CD1c-positive myeloid dendritic cell (primary cell): ENCODE data around the gene TCF12.

Source experiments
- DNase-seq: peaks from one replicate; pipeline ENCODE4 v3.0.0-alpha.2; 2016; ENCODE audit errors: extremely low spot score

The TCF12 gene

DNA sequence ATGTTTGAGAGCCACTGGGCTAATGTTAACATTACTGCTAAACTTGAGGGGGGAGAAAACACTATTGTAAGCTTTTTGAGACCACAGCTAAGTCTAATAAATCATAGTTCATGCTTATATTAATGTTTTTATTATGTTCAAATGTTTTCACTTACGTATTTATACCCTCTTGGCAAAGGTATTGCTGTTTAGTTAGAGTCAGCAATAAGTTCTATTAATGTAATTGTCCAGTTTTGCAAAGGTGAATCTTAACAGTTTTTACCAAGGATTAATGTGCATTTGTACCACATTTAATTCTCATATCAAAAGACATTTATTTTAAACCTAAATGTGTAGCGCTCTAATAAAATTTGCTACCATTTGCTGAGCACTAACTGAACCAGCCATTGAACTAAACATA, 251.2 kb downstream of the TCF12 start:
- no peak for DNase-seq

DNA sequence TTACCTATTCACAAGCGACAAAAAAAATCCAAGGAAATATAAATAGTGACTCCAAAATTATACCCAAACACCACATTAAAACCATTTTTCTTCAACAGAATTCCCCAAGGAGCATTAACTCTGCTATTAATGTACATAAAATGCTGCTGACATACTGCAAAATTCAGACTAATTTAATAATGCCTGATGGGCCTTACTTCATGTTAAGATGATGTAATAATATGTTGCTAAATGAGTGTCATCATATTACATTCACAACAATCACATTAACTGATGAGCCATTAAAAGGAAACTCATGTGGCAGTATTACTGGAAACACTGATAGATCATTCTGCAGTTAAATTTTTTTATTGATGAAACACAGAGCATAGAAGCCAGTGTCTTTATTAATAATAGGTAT, 253.0 kb downstream of the TCF12 start:
- DNase-seq = no peak

DNA sequence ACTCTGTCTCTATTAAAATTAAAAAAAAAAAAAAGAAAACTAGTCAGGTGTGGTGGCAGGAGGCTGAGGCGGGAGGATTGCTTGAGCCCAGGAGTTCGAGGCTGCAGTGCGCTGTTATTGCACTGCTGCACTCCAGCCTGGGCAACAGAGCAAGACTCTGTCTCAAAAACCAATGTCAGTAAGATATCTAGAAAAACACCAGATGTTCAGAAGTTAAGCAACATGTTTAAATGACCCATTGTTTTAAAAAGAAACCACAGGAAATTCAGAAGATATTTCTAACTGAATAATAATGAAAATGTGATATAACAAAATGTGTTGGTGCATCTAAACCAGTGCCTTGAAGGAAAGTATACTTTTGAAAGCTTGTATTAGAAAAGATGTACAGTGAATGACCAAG, 254.5 kb downstream of the TCF12 start:
- DNase-seq = no peak

DNA sequence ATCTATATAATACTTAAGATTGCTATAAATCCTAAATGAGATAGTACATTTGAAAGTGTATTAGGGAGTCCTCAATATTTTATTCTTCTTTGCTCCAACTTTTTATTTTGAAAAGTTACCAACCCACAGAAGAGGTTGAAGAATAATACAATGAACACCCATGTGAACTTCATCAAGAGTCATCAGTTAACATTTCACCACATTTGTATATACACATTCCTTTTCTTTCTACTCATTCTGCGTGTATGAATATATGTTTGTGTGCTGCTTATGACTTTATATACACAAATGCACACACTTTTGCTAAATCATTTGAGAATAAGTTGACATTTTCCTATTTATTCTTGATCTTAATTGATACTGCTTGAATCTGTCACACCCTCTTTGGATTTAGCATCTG, 264.6 kb downstream of the TCF12 start:
- no peak for DNase-seq

DNA sequence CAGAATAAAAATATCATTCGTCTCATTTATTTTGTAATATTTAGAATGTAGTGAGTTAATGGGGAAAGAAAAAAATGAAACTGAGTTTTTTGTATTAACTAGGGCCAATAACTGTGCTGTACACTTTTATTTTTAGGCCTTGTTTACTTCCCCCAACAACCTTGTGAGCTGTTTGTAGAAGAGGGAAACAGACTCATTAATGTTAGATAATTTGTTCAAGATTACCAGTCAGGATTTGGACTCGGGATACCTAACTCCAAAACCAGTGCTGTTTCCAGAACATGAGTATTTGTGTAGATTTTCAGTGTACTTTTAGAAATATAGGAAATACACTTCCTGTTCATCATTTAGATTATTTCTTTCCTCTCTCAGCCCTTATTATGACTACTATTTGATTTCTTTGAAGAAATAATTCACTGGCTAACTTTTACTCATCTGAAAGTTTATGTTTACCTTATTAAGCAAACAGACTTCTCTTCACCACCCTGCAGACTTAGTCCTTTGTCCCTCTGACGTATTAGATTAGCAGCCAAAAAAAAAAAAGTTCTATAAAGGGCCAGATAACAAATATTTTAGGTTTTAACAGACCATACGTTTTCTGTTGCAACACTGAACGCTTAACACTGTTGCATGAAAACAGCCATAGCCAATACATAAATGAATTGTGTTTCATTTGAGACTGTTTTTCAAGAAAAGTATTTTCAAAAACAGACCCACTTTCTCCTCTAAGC, 265.3 kb downstream of the TCF12 start:
- DNase-seq = no peak

DNA sequence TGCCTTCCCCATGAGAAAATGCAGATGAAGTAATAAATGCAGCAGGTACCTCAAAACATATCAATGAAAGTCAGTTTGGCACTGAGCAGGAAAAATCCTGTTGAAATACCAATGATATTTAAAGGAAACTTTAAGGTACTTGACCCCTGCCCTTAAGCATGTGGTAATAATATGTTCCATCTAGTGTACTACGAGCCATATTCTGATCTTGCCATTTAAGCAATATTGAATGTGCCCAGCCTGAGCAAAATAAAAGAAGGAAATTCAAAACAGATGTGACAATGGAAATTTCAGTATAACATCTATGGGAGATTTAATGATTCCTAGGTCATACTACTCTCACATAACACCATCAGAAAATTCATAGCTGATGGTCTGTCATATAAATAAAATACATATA, 266.1 kb downstream of the TCF12 start:
- DNase-seq = no peak

DNA sequence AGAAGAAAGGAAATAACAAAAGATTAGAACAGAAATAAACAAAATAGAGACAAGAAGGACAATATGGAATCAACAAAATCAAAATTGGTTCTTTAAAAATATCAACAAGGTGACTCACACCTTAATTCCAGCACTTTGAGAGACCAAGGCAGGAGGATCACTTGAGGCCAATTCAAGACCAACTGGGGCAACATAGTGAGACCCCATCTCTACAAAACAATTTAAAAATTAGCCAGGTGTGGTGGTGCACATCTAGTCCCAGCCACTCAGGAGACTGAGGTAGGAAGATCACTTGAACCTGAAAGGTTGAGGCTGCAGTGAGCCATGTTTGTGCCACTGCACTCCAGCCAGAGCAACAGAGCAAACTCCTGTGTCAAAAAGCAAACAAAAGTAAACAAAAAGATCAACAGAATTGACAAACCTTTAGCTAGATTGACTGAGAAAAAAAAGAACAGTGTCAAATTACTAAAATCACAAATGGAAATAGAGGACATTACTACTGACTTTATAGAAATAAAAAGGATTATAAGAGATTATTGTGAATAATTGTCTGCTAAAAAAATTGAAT, 267.1 kb downstream of the TCF12 start:
- no peak for DNase-seq

DNA sequence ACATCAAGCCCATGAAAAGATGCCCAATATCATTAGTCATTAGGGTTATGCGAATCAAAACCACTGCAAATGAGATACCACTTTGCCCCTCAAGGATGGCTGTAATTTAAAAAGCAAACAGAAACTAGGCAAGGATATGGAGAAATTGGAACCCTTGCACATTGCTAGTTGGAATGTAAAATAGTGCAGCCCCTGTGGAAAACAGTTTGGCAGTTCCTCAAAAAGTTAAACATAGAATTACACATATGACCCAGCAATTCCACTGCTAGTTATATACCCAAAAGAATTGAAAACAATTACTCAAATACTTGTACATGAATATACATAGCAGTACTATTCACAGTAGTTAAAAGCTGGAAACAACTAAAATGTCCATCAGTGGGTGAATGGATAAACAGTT, 271.0 kb downstream of the TCF12 start:
- no peak for DNase-seq

DNA sequence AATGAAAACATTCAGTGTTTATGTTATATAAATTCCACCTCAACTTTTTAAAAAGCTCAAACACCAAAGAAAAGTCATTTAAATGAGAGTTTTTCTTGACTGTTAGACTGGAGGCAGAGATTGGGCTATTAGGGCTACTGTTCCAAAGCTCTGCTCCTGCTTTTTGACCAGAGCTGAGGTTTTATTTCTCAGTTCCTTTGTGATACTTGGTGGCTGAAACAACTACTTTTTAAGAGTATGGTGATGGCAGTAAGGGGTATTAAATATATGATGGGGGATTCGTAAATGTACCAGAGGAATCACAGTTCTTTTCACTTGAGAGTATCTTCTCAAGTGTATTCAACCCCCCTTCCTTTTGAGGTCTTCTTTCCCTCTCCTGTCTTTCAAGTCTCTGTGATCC, 271.8 kb downstream of the TCF12 start:
- no peak for DNase-seq

DNA sequence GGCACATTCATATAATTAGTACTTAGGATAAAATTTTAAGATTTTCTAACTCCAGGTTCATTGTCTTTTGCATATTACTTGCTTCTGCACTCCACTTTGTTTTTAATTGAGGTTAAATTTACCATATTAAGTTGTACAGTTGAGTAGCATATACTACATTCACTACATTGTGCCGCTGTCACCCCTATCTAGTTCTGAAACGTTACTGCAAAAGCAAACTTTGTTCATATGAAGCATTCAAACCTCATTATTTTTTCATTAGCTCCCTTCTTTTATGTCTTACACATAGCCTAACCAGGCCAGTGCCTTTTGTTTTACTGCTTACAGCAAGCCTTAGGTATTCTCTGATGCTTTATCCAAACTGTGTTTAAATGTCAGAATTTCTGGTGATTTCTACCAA, 274.7 kb downstream of the TCF12 start:
- no peak for DNase-seq

DNA sequence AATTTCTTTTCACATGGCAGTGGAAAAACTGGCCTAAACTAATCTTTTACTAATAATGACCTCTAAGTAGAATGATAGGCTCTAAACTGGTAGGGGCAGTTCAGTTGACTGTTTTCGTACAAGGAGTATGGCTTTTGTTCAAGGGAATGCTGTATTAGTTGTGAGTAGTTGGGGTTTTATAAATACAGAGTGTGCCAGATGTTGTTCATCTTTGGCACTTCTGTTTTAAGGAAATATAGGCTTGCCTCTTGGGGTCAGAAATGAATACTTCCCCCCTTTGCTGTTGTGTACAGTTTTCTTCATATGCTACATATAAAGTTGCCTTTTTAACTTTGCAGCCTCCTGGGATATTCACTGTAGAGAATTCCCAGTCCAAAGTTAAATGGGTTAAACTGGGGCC, 276.9 kb downstream of the TCF12 start:
- no peak for DNase-seq

DNA sequence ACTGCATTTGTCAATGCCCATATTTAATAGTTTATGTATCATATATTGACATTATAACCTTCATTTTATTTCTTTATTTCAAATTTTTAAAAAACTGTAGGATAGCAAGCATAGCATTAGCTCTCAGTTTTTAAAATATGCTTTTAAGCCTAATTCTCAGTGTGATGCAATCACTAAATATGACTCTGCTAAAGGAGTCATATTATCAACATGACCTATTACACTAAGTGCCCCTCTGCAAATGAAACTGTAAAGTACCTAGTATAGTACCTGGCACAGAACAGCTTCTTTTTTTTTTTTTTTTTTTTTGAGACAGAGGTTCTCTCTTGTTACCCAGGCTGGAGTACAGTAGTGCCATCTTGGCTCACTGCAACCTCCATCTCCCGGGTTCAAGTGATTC, 278.4 kb downstream of the TCF12 start:
- DNase-seq = no peak

DNA sequence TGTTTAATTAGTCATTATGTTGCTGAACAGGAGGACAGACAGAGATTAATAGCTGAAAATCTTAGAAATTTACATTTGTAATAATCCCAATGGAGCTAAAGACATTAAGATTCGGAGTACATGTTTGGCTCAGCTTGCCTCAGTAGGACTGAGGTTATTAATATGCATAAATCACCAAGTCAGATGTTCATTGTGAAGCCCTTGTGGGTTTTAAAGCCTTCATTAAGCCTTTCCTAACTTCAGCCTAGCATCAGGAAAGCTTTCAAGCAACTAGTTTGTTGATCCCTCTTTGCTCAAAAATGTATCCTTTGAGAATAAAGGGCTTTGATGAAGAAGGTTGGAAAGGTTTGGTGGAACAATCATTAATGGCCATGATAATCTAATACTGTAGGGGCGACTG, 279.7 kb downstream of the TCF12 start:
- DNase-seq = no peak

DNA sequence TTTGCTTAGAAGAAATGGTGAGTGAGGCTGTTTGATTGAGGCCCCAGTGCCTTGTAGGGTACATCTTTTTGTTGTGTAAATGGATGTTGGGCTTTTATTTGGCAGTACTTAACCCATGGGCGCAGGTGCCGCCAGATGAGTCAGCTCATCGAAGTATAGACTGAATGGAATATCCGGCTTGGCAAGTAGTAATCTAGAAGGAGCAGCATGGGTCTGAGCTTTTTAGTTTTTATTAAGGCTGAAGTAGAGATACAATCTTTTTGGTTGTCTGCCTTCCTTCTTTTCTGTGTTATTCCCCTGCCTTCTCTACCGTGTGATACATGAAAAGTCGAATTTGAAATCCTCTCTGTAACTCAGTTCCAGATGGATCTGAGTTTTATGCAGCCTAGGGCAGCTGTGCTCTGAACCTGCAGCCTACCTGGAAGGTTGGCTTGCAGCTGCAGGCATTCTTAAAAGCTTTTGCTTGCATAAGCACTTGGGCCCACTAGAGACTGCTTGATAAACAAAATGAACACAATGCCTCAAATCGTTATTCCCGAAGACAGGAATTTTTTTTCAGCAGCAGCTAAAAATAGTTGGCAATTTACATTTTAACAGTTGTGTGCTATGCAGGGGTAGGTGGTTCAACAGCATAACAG, 280.3 kb downstream of the TCF12 start:
- DNase-seq = no peak

DNA sequence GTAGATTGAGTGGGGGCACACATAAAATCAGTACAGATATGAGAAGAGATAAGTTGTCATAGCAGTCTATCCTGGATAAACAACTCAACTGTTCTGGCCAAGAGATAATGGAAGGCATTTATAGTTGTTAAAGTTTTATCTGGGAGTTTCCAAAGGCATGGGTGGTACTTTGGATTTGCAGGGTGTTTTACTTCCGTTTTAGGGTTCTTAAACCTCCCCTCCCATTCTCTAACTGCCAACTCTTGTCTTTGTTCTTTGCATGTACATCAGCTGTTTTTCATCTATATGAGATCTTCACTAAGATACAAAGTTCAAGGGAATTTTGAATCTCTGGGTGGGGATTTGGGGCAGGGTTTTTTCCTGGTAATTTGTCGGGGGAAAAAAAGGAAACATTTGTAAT, 283.1 kb downstream of the TCF12 start:
- DNase-seq = no peak

DNA sequence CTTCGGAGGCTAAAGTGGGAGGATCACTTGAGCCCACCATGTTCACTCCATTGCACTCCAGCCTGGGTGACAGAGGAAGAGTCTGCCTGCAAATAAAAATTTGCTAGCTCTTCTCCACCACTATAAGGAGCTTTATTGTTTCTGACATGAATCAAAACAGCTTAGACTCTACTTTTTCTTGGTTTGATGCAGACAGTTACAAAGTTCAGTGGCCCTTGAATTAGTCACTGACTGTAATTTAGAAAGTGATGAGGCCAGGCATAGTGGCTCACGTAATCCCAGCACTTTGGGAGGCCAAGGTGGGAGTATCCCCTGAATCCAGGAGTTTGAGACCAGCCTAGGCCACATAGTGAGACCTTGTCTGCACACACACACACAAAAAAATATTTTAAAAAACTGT, 285.5 kb downstream of the TCF12 start:
- no peak for DNase-seq

DNA sequence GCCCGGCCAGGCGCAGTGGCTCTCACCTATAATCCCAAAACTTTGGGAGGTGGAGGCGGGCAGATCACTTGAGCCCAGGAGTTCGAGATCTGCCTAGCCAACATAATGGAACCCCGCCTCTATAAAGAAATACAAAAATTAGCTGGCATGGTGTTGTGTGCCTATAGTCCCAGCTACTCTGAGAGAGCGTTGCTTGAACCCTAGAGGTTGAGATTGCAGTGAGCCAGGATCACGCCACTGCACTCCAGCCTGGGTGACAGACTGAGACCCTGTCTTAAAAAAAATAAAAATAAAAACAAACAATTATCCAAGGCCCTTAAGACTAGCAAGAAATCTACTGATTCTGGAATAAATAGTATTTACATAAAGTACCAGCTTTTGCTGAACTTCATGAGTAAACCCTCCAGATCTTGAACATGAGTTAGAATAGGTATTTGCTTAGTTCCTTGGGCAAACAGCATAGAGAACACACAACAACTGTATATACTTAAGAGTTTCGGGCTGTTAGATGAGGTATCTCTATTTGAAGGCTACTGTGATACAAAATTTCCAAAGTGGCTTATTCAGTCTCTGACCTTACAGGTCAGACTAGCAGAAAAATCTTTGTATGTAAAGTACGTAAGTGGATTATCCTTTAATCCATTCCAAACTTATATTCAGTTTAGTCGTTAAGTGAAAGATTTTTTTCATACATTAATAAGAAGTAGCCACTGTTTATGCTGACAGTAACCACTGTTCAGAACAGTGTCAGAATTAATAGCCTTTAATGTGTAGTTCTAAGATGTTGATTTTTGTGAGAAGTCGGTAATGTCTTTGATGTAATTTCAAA, 286.8 kb downstream of the TCF12 start:
- DNase-seq = no peak

DNA sequence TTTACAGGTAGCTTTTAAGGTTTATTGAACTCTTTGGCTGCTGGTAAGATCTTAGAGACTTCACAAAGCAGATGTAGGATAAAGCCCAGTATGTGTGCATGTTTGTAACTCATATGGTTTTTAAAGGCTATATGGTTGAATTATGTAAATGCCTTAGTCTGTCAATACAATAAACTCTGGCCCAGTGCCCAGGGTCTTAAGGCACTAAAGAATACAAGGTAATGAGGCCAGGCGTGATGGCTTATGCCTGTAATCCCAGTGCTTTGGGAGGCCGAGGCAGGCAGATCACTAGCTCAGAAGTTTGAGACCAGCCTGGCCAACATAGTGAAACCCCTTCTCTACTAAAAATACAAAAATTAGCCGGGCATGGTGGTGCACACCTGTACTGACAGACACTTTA, 287.6 kb downstream of the TCF12 start:
- no peak for DNase-seq

DNA sequence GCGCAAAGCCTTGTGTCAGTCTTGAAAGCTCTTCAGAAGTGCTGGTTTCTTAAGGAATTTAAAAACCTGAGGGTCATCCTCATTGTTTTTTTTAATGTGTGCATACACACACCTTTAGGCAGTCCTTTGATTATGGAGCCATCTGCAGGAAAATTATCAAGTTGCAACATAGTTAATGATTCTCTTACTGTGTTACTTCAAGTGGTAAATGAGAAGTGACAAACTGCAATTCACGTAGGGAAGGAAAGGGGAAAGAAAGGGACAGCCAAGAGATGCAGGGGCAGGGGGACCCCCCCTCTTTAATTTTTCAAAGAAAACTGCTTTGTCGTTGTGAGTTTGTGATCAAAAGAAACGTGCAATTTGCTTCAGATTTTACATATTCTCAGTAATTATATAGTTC, 295.4 kb downstream of the TCF12 start:
- DNase-seq = peak; percentile 29

DNA sequence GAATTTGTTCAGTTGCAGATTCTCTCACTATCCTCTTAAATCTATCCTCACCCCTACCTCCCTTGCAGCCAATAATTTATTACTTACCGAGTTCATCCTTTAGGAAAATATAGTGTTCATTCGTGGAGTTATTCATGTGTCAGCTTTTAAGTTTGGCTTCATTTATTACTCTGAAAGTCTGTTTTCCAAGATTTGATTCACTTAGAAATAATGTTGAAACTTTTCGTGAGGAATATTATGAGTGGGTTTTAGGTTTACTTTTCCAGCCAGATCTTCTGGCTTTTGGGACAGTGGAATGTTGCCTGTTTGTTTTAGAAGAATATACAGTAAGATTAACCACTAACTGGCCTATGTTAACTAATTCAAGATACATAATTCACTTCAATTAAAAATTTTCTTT, 296.9 kb downstream of the TCF12 start:
- no peak for DNase-seq

DNA sequence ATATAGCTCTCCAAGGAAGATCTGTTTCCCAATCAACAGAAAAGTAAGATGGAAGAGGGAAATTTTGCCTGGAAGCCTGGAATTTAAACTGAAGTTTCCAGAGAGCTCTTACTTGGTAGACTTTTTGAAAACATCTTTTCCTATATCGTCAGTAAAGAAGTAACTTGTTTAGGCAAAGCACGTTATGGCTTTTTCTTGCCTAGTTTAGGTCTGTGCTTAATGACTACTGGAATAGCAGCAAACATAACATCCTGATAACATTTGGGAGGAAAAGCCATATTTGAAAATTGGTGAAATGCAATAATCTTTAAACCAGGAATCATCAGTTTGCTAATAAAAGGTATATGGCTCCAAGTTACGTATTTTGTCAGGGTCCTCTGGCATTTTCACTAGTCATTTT, 297.4 kb downstream of the TCF12 start:
- DNase-seq = no peak

DNA sequence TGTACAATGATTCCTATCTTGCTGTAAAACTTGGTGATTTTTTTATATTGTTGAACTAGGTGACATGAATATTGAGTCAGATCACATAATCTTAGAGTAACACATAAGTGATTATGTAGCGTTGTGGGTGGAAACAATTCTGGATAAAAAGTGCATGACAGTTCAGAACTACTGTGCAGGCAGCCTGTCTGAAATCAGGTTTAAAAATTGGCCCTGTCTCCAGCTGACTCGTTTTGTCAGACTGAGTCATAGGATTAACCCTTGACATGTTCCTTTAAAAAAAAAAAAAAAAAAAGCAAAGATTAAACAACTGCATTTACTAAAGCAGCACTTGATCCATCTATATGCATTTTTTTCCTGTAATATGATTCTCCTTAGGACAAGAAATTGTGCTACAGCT, 297.8 kb downstream of the TCF12 start:
- DNase-seq = no peak
